ENCODE data around the gene HCN2. TPM values are rescaled to one million over a fixed set of nuclear protein-coding genes. Genes with fewer than 3 reads are reported as not detected.
A peak's percentile ranks its signal among the peaks of the same experiment; 100 is the strongest.

HCN2 gene
- total and polyA plus RNA-seq, 2 of the 13 experiments (the other 11 are each of a cell fraction or from before 2014, with no cell fraction given): 0.01 TPM; not detected in 1

DNA sequence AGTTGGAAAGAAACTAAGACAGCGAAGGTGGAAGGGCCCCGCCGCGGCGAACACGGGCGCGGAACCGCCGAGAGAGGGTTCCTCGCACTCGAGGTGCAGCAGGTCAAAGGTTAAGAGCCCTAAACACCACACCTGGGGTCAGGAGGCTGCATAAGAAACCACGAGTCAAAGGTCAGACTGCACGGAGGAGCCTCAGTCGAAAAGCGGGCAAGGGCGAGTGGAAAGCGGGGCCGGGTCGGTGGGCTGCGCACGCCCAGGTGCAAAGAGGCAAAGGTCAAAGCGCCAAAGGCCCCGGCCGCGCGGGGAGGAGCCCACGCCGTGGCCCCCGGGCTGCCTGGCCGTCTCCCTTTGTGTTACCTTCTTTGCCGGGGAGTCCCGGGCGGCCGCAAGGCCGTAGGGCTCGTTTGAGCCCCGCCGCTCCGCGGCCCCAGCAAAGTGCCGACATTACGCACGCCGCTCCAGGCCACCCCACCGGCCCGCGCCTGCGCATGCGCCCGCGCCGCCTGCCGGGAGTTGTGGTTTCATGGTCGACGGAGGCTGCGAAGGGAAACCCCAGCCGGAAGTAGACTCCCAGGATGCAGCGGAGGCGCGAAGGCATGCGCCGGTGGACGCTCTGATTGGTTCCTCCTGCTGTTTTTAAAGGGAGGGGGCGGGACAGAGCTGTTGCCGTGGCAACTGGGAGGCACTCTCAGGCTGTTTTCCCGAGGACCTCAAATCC lies 43.5 kb downstream of the HCN2 start, which contains the start of gene POLRMT (continued):
- no peak for TF ChIP-seq ZBTB42 (CRISPR knock-in tag; IDR thresholded peaks at IDR 0.05)
- TF ChIP-seq FOSL2 (CRISPR knock-in tag; IDR thresholded peaks at IDR 0.05): no peak; the same call in 1 of the 2 replicates
- TF ChIP-seq GMEB1 (CRISPR knock-in tag; IDR thresholded peaks at IDR 0.05; ENCODE audit: borderline replicate concordance): peak; percentile 81; the same call in 1 of the 2 replicates
- TF ChIP-seq ZSCAN5A (CRISPR knock-in tag; IDR thresholded peaks at IDR 0.05; ENCODE audit: borderline replicate concordance): no peak
- TF ChIP-seq SALL2 (CRISPR knock-in tag; IDR thresholded peaks at IDR 0.05): no peak
- TF ChIP-seq ZNF24 (IDR thresholded peaks at IDR 0.05): no peak
- TF ChIP-seq ZNF253 (CRISPR knock-in tag; IDR thresholded peaks at IDR 0.05; ENCODE audit: borderline replicate concordance): no peak
- TF ChIP-seq FOSL1 (CRISPR knock-in tag; IDR thresholded peaks at IDR 0.05; ENCODE audit: borderline replicate concordance): no peak
- TF ChIP-seq ZNF703 (CRISPR knock-in tag; IDR thresholded peaks at IDR 0.05; ENCODE audit: borderline replicate concordance): no peak
- TF ChIP-seq ZFY (CRISPR knock-in tag; IDR thresholded peaks at IDR 0.05): peak; percentile 75
- peak; percentile 51; the same call in 1 of the 2 replicates for TF ChIP-seq ZNF749 (CRISPR knock-in tag; IDR thresholded peaks at IDR 0.05; ENCODE audit: borderline replicate concordance)
- no peak for TF ChIP-seq MEIS1 (CRISPR knock-in tag; IDR thresholded peaks at IDR 0.05; ENCODE audit: borderline replicate concordance)
- TF ChIP-seq MED1 (CRISPR knock-in tag; IDR thresholded peaks at IDR 0.05): peak; percentile 33; the same call in 1 of the 2 replicates
- no peak; the same call in 1 of the 2 replicates for TF ChIP-seq RXRA (CRISPR knock-in tag; IDR thresholded peaks at IDR 0.05)
- TF ChIP-seq ZNF143 (CRISPR knock-in tag; IDR thresholded peaks at IDR 0.05): peak; percentile 93
- TF ChIP-seq FOXJ3 (CRISPR knock-in tag; IDR thresholded peaks at IDR 0.05; ENCODE audit: borderline replicate concordance): no peak; the same call in 1 of the 2 replicates
- TF ChIP-seq, protein P1, sequence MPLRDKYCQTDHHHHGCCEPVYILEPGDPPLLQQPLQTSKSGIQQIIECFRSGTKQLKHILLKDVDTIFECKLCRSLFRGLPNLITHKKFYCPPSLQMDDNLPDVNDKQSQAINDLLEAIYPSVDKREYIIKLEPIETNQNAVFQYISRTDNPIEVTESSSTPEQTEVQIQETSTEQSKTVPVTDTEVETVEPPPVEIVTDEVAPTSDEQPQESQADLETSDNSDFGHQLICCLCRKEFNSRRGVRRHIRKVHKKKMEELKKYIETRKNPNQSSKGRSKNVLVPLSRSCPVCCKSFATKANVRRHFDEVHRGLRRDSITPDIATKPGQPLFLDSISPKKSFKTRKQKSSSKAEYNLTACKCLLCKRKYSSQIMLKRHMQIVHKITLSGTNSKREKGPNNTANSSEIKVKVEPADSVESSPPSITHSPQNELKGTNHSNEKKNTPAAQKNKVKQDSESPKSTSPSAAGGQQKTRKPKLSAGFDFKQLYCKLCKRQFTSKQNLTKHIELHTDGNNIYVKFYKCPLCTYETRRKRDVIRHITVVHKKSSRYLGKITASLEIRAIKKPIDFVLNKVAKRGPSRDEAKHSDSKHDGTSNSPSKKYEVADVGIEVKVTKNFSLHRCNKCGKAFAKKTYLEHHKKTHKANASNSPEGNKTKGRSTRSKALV (CRISPR knock-in tag; IDR thresholded peaks at IDR 0.05): peak; percentile 92
- 0 out of 2 replicates have a peak, but pooled peaks have one; percentile 12 for TF ChIP-seq ZNF629 (CRISPR knock-in tag; conservative IDR thresholded peaks at IDR 0.05)
- no peak for TF ChIP-seq AHR (CRISPR knock-in tag; IDR thresholded peaks at IDR 0.05)
- no peak for TF ChIP-seq ZNF709 (CRISPR knock-in tag; IDR thresholded peaks at IDR 0.05)
- TF ChIP-seq ZNF33A (CRISPR knock-in tag; IDR thresholded peaks at IDR 0.05; ENCODE audit: borderline replicate concordance): no peak
- TF ChIP-seq PAX8 (CRISPR knock-in tag; IDR thresholded peaks at IDR 0.05; ENCODE audit: borderline replicate concordance): no peak
- no peak; the same call in 1 of the 2 replicates for TF ChIP-seq ZNF205 (CRISPR knock-in tag; IDR thresholded peaks at IDR 0.05)
- no peak for TF ChIP-seq HHEX (CRISPR knock-in tag; IDR thresholded peaks at IDR 0.05)
- TF ChIP-seq HNRNPUL1 (IDR thresholded peaks at IDR 0.05; ENCODE audit: low read depth, low read length): no peak
- TF ChIP-seq SIN3B (IDR thresholded peaks at IDR 0.05; ENCODE audit: low read length): peak; percentile 62; the same call in 1 of the 2 replicates
- no peak for TF ChIP-seq JUND (CRISPR knock-in tag; IDR thresholded peaks at IDR 0.05)

Measured in HepG2 (cell line).